SHP77 (cell line): ENCODE measurements around the gene CPB2.

Experiments
- DNase-seq, 2 experiments: peaks; one replicate each; lab custom pipeline; 2025; lab: John Stamatoyannopoulos, UW

CPB2 gene

GRCh38 chr13:46100191-46100815, 4.5 kb downstream of the CPB2 start:
- no peak for DNase-seq

DNA sequence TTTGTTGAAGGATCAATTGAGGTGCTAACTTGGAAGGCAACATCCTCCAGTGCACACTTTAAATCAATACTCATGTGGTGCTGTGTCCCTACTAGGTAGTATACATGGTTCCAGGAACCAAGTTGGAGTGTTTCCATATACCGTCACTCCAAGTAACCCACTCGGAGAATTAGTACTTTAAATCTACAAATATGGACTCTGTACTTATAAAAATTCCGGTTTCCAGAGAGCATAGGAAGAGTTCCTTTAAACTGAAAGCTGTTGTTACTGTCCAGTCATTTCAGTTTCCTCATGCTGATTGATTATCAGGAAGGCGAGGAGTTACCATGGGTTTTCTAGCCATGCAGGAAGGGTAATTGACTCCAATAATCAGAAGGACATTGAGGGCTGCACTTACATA, 7.2 kb downstream of the CPB2 start:
- no peak for DNase-seq

DNA sequence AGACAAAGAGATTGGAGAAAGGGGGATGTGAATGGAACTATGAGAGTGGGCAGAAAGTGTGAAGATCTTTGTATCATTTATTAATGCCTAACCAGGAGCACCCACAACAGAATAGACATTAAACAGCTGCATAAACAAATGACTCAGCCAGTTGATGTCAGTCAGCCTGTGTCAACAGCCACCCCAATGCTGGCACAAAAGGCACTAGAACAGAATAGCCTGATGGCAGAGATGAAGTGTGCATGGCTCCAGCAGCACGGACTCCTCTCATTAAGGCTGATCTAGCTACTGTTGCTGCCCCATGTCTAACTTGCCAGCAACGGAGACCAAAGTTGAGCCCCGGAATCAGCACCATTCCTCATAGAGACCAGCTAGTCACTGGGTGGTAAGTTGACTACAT, 7.8 kb downstream of the CPB2 start:
- peak; percentile 87 for DNase-seq

DNA sequence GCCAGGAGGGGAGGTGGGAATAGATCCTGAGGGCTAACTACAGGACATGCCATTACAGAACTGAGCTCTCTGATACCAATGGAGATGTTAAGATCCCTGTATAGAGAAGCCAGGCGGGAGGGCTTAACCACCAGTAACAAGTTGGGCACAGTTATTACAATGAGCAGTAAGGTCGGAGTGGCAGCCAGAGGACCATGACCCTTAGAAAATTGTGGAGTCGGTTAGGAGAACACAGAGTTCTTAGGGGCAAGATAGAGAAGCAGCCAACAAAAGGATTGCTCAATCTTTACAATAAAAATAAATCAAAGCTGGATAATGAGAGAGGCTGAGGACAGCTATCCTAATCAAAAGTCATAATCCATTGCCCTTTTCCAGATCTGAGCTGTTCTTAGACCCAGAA, 10.4 kb downstream of the CPB2 start:
- no peak for DNase-seq

GRCh38 chr13:46088821-46089562, 15.8 kb downstream of the CPB2 start:
- DNase-seq: no peak

DNA sequence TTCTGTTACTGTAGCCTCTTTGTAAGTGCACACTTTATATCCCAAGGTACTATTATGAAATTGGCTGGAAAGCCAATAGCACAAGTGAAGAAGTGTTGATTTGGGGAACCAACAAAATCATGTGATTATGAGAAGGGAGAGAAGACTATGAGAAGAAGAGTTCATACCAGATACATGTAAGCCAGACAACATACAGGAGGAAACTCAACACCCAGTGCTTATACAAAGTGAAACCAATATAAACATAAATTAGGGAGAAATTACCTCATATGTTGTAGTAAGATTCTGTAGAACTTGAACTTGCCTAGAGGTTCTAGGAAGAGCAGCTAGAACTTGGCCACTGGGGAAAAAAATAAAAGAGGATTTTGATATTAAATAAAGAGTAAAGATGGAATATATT, 17.4 kb downstream of the CPB2 start:
- no peak for DNase-seq

DNA sequence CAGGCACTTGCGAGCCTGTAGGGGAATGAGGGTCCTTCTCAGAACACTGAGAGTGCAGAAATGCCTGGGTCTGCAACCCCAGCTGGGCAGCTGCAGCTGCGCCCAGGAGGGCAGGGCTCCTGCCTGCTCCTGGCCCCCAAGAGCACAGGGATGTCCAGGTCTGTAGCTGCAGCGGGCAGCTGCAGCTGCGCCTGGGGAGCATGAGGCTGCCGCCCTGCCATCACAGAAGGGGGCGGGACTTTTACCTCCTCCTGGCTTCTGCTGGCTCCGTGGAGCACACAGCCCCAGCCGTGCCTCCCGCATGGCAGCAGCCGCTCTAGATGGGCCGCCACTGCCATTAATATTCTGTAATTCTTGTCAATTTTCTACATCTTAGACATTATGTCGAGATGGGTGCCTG, 17.8 kb downstream of the CPB2 start:
- DNase-seq: peak; percentile 1 to 18

- DNase-seq: no peak
Observed at GRCh38 chr13:46086421-46086922, 18.4 kb downstream of the CPB2 start.

DNA sequence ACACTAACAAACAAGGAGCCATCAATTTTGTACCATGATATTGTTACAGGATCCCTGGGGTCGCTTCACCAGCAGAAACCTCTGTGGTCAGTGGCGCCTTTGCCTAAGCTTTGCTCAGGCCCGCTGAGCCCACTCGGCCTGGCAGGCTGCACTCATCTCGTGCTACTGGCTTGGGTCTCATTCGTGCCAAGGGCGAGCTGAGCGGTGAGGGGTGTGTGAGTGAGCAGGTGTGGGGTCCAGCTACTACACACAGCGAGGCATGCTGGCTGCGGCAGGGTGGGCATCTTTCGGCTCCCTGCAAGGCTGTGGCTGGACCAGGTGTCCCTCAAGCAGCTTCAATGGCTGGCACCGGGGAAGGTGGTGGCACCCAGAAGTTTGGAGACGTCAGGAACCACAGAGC, 19.1 kb downstream of the CPB2 start:
- no peak for DNase-seq

GRCh38 chr13:46082324-46082723, 22.5 kb downstream of the CPB2 start:
- DNase-seq: no peak

DNA sequence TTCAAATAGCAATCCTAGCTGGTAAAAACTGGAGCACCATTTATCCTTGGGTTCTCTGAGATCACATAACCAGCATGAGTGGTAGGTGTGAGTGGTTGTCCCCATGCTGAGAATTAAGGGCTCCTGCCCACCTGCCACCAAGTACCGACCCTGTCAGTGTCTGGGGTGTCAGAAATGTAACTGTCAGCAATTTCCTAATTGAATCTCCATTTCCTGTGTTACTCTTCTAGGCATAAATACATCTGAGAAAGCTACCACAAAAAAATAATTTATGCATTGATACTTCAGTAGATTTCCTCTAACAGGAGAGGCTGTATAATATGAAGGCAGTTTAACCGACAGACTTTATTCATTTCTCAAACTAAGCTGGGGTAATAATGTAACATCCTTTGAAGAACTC, 25.1 kb downstream of the CPB2 start:
- DNase-seq: no peak

GRCh38 chr13:46077265-46077664, 27.6 kb downstream of the CPB2 start:
- no peak for DNase-seq

DNA sequence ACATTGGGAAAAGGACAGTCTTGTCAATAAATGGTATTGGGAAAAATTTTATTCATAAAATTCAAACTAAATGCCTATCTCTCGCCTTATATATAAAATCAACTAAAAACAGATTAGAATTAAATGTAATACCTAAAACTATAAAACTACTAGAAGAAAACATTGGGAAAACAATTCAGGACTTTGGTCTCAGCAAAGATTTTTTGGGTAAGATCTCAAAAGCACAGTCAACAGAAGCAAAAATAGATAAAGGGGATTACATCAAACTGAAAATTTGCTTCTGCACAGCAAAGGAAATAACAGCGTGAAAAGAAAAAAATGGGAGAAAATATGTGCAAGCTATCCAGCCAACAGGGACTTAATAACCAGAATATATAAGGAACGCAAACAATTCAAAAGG, 28.0 kb downstream of the CPB2 start:
- no peak for DNase-seq

GRCh38 chr13:46075811-46076210, 29.0 kb downstream of the CPB2 start:
- DNase-seq: no peak

- DNase-seq: no peak
Observed at GRCh38 chr13:46071590-46072249, 33.1 kb downstream of the CPB2 start.

DNA sequence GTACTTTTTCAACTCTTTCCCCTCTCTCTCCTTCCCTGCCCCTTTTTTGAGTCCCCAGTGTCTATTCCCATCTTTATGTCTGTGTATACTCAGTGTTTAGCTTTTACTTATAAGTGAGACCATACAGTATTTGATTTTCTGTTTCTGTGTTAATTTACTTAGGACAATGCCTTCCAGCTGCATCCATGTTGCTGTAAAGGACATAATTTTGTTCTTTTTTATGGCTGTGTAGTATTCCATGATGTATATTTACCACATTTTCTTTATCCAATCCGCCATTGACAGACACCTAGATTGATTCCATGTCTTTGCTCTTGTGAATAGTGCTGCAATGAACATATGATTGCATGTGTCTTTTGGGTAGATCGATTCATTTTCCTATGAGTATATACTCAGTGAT, 41.5 kb downstream of the CPB2 start:
- no peak for DNase-seq

GRCh38 chr13:46062185-46062584, 42.6 kb downstream of the CPB2 start:
- no peak for DNase-seq

- no peak for DNase-seq
Observed at GRCh38 chr13:46059405-46059804, 45.4 kb downstream of the CPB2 start.

DNA sequence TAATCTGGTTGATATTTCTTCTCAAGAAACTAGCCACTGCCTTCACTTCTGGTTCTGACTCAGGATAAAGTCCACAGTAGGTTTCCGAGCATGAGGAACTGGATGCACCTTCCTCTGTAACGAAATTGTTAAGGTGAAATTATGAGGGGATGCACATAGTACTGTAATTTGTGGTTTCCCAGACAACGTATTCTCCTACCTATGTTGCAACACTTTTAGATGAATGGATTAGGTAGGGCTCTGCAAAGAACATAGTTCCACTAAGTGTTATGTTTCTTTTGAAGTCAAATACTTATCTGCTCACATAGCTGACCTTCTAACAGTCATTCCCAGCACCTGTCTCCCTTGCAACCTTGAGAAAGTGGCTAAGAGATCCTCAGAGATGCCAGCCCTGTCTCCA, 46.6 kb downstream of the CPB2 start:
- no peak for DNase-seq

DNA sequence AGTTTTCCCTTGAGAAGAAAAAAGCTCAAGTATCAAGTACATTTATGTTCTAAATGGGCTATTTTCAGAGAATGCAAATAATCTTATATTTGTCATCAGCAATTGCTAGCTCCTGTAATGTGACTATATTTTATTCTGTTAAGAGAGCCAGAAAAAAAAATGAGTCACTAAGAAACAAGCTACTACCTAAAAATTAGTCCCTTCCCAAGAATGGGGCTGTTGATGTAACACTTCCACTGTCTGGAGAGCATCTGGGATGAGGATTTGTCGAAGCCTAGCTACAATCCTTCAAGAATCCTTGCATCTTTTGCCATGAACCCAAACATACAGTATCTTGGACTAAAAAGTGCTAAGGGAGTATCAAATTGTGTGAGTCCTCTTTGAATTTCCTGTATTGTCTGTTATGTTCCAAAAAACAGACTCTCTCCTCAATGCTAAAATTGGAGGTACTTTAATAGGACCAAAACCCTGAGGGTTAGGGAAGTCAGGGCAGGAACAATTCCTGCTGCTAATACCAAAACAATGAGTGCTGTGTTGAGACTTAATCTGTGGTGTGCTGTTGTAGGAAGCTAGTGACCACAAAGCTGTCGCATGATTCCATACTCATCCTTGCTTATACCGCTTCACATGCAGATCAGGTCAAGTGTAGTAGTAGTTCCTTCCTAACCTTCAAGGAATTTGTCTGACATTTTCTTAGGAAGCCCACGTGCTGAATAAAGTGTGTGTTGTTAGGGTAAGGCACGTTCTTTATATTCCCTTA, 47.4 kb downstream of the CPB2 start:
- DNase-seq: no peak

DNA sequence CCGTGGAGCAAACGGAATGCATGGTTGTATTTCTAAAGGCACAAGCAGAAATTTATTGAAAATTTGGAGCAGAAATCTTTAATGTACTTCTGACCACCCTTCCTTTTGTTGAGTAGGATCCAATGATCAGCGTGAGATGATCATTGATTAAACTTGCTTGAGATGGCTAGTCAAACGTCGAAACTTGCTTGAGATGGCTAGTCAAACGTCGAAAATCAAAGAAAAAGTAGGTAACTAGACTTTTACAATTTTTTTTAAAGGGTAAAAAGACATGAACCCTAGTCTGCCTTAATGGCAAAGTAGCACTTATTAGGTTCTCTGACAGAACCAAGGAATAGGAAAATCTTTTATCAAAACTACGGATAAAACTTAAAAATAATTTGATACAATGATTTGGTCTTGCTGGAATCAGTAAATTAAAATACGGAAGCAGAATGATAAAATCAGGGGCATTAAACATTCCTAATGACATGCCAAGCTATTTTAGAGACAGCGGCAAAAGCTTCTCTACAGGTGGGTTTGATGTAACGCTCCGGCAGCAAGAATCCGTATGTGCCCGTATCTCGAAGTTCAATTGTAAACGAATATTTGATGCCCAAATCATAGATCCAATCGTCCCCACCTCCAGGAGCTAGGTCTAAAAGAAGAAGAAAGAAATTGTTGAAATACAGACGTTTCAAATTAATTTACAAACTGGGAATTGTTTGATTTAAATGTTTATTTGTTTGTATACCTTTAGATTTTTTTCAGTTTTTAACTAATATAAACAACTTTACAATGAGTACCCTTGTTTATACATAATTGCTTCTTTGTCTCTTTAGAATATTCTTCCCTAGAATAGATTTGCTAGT, 51.4 kb downstream of the CPB2 start:
- peak in 1 of 2 experiments; percentile 6 for DNase-seq
